ENCODE results near the gene GALNT5.

The GALNT5 gene

DNA sequence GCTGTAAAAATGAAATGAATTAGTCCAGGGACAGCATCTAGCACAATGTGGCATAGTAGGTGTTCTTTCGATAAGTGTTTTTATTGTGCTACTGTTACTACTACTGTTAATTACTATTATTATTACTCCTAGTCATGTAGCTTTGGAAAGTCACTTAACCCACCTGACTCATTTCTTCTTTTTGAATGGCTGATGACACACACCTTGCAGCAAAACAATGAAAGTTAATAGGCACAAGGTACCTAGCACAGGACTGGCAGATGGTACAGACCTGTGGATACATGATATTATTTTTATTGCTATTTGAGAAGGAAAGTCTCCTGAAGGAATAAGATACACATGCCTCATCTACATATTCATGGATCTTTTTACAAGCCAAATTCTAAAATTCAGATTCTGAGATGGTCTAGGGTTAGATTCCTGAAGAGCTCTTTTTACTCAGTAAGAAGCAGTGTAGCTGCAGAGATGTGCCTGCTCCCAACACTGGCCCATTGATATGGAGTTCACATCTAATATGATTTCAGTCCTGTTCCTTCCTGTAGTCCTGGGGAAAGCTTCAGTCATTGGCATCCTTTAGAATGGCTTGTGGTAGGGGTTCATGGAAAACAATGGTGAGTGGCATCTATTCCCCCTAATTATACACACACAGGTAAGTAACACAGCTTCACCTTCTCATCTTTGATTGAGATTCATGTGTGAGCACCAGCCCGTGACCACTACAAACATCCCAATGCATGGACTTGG, 76.0 kb downstream of the GALNT5 start:
- DNase-seq, result no peak

DNA sequence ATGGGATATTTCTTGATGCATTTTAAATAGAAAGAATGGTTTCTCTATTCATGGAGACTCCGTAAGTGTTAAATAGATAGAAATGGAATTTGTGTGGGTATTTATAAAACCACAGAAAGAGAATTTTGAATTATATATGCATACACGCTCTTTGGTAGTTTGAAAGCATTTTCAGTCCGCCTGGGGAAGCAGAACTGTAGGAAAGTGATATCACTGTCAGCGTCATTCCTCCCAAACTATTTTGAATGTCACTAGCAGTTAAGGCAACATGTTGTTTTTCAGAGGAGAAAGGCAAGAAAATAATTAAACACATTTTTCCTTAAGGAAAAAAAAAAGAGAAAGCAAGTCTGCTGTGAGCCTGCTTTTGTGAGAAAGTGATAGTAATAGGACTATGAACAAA, 76.8 kb downstream of the GALNT5 start:
- DNase-seq, result no peak

DNA sequence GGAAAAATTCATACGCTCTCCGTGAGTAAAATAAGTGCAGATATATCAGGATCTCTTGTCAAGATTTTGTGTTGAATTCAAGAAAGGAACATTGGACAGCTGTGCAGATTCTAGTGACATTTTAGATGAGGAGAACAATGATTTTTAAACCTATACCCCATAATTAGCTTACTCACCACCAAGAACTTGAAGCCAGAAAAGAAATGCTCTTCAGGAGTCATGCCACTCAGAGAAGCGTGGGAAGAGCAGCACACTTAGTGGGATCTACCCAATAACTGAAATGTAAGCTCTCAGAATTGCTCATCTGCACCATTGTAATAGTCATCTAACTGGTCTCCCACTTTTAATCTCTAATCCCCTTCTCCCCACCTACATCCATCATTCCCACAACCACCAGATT, 77.3 kb downstream of the GALNT5 start:
- no peak for DNase-seq

DNA sequence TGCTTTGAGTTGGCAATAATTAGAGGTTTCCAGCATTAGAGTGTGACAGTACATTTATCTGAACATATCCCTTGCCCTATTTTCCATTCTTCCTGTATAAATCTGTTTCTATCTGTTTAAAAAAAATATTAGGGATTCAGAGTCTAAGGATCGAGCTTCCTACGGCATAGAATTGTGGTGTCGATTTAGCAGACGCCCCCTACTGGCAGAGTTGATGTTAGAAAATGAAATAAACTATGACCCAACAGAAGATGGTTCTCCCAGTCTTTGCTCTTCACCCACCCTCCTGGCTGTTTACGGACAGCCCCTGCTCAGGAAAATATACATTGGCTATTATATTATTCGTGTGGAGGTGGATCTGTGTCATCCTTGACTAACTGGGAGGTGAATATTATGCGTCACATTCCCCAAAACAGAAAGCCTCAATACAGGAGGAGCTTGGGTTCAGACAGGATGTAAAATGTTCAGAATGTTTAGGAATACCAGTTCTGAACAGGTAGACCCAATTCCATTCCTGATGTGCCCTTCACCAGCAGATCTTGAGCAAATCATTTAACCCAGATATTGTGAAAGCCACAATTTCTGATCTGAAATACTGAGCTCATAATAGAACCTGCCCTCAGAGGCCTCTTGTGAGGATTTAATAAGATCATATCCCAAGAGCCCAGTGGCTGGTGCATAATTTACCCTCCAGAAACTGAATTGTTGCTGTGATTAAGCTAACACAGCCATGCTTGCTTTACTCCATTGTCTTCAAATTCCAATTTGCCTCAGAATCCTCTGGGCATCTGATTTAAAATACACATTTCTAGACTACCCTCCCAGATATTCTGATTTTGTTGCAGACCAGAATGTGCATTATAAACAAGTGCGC, 78.9 kb downstream of the GALNT5 start:
- no peak for DNase-seq

DNA sequence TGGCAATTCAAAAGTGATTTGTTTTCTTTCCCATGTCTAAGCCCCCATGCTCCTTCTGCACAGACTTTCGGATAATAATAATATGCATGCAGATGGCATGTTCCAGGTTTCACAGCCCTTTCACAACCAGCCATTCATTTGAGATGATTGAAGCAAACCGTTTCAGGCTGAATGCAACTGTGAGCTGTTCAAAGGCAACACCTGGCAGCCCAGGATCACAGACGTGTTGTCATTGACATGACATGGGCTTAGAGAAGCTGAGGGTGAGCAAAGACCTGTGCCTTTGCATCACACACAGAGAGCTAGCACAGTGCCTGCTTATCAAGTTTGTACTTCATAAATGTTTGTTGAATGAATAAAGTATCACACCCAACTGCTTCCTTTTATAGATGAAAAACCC, 80.5 kb downstream of the GALNT5 start:
- DNase-seq, result no peak

DNA sequence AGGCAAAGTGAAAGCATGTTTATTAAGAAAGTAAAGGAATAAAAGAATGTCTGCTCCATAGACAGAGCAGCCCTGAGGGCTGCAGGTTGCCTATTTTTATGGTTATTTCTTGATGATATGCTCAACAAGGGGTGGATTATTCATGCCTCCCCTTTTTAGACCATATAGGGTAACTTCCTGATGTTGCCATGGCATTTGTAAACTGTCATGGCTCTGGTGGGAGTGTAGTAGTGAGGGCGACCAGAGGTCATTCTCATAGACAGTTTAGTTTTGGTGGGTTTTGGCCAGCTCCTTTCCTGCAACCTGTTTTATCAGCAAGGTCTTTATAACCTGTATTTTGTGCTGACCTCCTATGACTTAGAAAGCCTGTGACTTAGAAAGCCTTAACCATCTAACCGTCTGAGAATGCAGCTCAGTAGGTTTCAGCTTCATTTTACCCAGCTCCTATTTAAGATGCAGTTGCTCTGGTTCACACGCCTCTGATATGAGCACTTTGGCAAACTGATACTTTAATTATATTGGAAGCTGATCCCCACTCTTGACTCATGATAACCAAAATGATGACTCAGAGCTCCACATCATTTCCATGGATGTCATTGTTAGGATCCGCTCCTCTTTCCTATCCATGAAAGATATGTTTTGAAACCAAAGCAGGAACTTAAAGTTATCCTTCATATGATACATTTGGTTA, 82.6 kb downstream of the GALNT5 start:
- DNase-seq, result peak; percentile 38

DNA sequence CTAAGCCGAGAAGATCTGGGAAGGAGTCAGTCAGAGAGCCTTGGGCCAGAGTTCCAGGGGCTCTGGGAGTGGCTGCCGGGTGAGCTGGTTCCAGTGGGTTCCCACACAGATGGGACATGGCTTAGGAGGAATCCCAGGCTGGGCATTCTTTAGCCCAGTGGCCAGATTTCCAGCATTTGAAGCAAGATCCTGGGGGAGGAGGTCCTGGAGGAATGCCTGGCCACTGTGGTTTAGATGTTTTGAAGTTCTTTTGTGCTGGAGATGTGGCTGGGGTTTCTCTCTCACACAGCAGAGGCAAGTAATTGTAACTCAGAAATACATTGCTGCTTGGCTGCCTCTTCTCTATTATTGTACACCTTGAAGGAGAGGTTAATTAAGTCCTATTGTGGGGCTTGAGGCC, 83.9 kb downstream of the GALNT5 start:
- peak; percentile 74 for DNase-seq

DNA sequence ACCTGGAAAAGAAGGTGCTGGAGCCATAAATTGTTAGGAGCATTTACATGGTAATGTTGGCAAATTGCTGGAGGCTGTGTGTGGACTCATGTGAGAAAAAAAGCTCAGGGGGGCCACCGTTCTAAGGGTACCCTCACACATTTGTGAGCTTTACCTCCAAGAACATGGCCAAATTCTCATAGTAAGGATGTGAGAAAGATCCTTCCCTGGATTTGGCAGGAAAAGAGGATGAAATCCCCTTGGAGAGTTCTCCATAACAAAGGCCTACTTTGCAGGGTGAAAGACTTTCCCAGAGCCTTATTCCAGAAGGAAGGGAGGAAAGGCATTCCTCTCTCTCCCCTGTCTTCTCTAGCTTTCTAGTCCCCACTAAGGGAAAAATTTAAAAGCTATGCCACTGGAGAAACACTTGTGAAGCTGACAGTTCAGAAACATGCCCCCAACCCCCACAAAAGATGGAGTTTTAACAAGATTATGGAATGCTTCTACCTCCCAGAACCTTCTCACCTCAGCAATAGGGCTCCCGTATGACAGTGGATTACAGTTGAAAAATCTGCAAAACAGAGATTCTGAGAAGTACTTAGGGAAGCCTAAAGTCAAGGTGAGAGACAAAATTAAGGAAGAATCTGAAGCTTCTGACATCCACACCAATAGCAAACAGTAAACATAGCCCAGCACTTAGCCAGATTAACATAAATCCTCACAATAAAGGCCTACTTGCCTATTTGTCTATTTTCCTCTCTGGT, 88.3 kb downstream of the GALNT5 start:
- no peak for DNase-seq

DNA sequence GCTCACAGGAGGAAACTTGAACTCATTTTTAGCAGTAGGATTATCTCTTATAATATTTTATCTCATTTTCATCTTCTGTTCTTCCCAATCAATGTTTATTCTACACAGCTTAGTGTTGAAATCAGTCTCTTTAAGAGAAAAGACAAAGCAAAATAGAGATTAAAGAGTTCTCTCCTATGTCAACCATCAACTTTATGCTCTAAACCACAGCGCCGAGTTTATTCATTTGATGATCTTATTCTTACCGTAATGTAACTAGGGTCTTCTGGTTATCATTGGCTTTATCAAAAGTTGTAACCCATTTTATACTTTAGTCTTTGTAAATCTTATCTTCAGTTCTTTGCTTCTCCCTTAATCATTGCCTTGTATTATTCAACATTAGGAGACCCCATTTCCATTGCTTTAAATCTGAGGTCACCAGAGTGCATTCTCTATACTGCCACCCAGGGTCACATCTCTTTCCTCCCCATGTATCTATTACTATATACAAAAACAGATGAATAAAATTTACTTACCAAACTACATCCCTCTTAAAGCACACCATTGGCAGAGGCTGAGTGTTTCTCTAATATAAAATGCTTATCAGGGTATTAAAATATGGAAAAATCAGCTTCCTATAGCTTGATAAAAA, 90.9 kb downstream of the GALNT5 start:
- DNase-seq, result no peak

DNA sequence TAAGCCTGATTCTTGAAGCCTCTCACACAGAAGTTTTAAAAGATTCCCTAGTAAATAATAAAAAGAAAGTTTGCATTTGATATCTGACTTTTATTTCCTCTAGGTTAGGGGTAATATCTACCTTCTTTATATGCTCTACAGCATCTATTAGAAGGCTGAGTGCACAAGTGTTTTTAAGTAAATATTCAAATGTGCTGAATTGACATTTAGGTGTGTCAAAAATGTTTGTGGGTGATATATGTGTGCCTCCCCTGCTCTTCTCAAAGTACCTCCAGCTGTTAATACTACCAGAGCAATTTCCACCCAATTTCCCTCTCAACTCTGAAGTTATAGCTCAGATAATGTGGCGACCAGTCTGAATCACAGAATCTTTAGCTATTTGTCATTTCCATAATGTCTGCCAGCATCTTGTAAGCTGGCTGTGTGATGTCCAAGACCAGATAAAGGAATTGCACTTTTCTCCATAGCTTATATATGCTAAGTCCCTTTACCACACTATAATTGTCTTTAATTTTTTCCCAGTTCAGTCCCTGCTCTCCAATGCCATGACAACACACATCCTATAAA, 92.5 kb downstream of the GALNT5 start:
- peak; percentile 67 for DNase-seq

DNA sequence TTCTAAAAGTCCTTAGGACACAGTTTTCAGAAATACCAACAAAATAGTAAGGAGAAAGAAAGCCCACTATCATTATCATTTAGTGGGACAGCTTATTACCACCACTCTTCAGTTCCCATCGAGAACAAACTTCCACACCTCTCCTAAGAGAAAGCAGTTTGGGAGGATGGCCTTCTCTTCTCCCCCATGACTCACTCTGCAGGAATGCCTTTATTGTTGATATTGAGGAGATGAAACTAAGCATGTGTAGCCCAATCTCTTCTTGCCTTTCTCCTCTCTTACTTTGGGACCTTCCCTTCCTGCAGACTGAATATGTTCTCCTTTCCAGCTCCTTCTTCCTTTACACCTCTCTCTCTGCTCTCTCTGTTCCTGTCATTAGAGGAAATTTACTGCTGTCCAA, 98.1 kb downstream of the GALNT5 start:
- peak; percentile 44 for DNase-seq

DNA sequence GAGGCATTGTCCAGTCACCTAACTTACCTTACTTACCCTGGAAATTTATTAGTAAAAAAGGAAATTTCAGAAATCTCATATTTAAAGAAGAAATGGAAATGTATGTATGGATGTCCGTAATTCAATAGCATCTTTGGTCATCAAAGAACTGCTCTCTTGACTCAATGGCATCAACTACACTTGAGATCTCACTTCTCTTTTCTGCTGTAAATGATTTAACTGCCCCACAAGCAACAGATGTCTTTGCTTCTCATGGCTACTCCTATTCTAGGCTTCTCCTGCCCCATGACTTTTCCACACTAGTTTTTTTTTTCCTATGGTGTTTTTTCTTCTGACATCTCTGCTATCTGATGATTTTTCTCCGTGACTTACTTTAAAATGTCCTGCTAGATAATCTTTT, 102.1 kb downstream of the GALNT5 start:
- DNase-seq, result no peak

DNA sequence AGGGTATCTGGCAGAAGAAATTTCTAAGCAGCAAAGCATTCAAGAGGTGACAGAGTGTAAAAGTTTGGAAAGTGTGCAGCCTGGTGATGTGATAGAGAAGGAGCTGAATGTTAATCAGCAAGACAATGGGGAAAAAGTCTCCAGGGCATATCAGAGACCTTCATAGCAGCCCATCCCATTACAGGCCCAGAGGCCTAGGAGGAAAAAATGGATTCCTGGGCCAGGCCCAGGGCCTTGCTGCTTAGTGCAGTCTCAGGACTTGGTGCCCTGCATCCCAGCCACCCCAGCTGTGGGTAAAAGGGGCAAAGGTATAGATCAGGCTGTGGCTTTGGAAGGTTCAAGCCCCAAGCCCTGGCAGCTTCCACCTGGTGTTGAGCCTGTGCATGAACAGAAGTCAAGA, 104.0 kb downstream of the GALNT5 start:
- no peak for DNase-seq

DNA sequence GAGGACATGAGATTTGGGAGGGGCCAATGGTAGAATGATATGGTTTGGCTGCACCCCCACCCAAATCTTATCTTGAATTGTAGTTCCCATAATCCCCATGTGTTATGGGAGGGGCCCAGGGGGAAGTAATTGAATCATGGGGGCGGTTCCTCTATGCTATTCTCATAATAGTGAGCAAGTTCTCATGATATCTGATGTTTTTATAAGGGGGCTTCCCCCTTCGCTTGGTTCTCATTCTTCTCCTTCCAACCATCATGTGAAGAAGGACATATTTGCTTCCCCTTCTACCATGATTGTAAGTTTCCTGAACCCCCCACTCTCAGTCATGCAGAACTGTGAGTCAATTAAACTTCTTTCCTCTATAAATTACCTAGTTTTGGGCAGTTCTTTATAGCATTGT, 105.1 kb downstream of the GALNT5 start:
- no peak for DNase-seq

DNA sequence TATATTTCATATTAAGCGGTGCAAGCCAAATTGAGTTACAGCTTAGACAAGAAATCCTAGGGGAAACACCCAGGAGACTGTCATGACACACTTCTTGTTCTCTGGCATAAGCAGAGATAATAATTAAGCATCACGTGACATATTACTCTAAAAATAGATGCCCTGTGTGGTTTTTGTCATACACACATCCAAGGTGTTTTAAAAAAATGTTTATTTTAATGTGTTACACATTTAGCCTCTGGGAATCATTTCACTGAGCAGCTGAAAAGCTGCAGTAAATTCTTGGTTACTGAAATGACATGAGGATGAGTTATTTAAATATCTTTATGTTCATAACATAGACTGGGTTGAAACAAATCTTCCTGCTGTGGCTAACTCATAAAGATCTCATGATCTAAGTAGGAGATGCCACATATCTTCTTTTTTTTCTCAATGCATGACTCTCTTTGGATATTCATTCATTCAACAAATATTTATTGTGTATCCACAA, 106.2 kb downstream of the GALNT5 start:
- peak; percentile 61 for DNase-seq

Measured in fibroblast of skin of abdomen (primary cell).